HepG2 (cell line): ENCODE measurements around the gene ABCC3. TPM values are rescaled to one million over a fixed set of nuclear protein-coding genes. Genes with fewer than 3 reads are reported as not detected.
A peak's percentile ranks its signal among the peaks of the same experiment; 100 is the strongest.

ENCODE experiments used
- DPF2 ChIP-seq: sonication (generic); formaldehyde crosslinking; IDR thresholded peaks from 2 replicates; pipeline ENCODE4 v1.4.0; 2020; ENCODE audit warnings: mild to moderate bottlenecking, low read depth, missing genetic modification reagents, borderline replicate concordance
- GABPB1 ChIP-seq: IDR thresholded peaks from 2 replicates; pipeline ENCODE4 v1.6.1; 2016; ENCODE audit warnings: mild to moderate bottlenecking, missing genetic modification reagents, moderate library complexity, missing compliant biosample characterization
- MAFF ChIP-seq: IDR thresholded peaks from 2 replicates; pipeline ENCODE4 v1.6.1; 2011; ENCODE audit warnings: low read depth, low read length, improper control_type of control experiment
- MEIS1 ChIP-seq: sonication (generic); formaldehyde crosslinking; IDR thresholded peaks from 2 replicates; pipeline ENCODE4 v1.9.0; 2021; ENCODE audit warnings: mild to moderate bottlenecking, missing genetic modification reagents, moderate library complexity, borderline replicate concordance
- SSRP1 ChIP-seq: IDR thresholded peaks from 2 replicates; pipeline ENCODE4 v1.6.1; 2016; ENCODE audit warnings: control low read depth
- TEAD3 ChIP-seq: optimal IDR thresholded peaks from 2 replicates; pipeline ENCODE3; 2016; ENCODE audit warnings: borderline replicate concordance
- TMF1 ChIP-seq: sonication (generic); formaldehyde crosslinking; IDR thresholded peaks from 2 replicates; pipeline ENCODE4 v1.8.1; 2022; ENCODE audit warnings: low read depth, missing genetic modification reagents
- ZBTB38 ChIP-seq: sonication (generic); formaldehyde crosslinking; IDR thresholded peaks from 2 replicates; pipeline ENCODE4 v1.5.1; 2020; ENCODE audit warnings: mild to moderate bottlenecking, missing genetic modification reagents
- ZBTB40 ChIP-seq, 2 experiments: fragments of 450-650 bp in 1 of 2; sonication (generic) in 1 of 2; formaldehyde crosslinking in 1 of 2; IDR thresholded peaks; 2 replicates each; pipeline versions ENCODE4 v1.6.1 to v1.8.0; 2016 to 2022; ENCODE audit warnings: antibody characterized with exemption in 1 of 2, mild to moderate bottlenecking in 1 of 2, missing genetic modification reagents in 1 of 2
- ZFP36L1 ChIP-seq: sonication (generic); formaldehyde crosslinking; IDR thresholded peaks from 2 replicates; pipeline ENCODE4 v1.8.0; 2022; ENCODE audit warnings: mild to moderate bottlenecking, missing genetic modification reagents, moderate library complexity
- ZFP36L2 ChIP-seq: sonication (generic); formaldehyde crosslinking; IDR thresholded peaks from 2 replicates; pipeline ENCODE4 v1.4.0; 2020; ENCODE audit warnings: missing genetic modification reagents
- ZNF10 ChIP-seq: sonication (generic); formaldehyde crosslinking; IDR thresholded peaks from 2 replicates; pipeline ENCODE4 v1.4.0; 2020; ENCODE audit warnings: mild to moderate bottlenecking, low read depth, missing genetic modification reagents, borderline replicate concordance
- ZNF17 ChIP-seq: sonication (generic); formaldehyde crosslinking; IDR thresholded peaks from 2 replicates; pipeline ENCODE4 v1.5.0; 2020; ENCODE audit warnings: mild to moderate bottlenecking, missing genetic modification reagents
- ZNF737 ChIP-seq: sonication (generic); formaldehyde crosslinking; IDR thresholded peaks from 2 replicates; pipeline ENCODE4 v1.5.0; 2020; ENCODE audit warnings: missing genetic modification reagents, mild to moderate bottlenecking, borderline replicate concordance
- ZNF746 ChIP-seq: sonication (generic); formaldehyde crosslinking; IDR thresholded peaks from 2 replicates; pipeline ENCODE4 v1.8.0; 2022; ENCODE audit warnings: mild to moderate bottlenecking, missing genetic modification reagents
- ZNF780A ChIP-seq: sonication (generic); formaldehyde crosslinking; IDR thresholded peaks from 2 replicates; pipeline ENCODE4 v1.8.0; 2022; ENCODE audit warnings: mild to moderate bottlenecking, missing genetic modification reagents, moderate library complexity
- ZSCAN30 ChIP-seq: sonication (generic); formaldehyde crosslinking; IDR thresholded peaks from 2 replicates; pipeline ENCODE4 v1.5.0; 2020; ENCODE audit warnings: mild to moderate bottlenecking, missing genetic modification reagents
- ZZZ3 ChIP-seq: sonication (generic); formaldehyde crosslinking; IDR thresholded peaks from 2 replicates; pipeline ENCODE4 v1.4.0; 2020; ENCODE audit warnings: missing genetic modification reagents, mild to moderate bottlenecking, borderline replicate concordance
- polyA plus RNA-seq, 8 experiments: library from polyadenylated mRNA; depleted of rRNA in 3 of 8; stranded (reverse) in 7 of 8; unstranded in 1 of 8; fragments of >200 nt; fragmentation: Illumina TruSeq in 4 of 8; extraction: Trizol in 4 of 8; gene quantifications; 2 replicates each; pipeline versions ENCODE4 v1.2.1 to v1.2.3, GENCODE V29; 2011 to 2016; ENCODE audit warnings: low read depth in 4 of 8, missing spikeins in 1 of 8, mixed read lengths in 1 of 8; ENCODE audit not compliant: insufficient read depth in 1 of 8
- total RNA-seq, 5 experiments: library from RNA; depleted of rRNA; stranded (reverse); fragments of >200 nt; fragmentation: Illumina TruSeq; extraction: Trizol; gene quantifications; 2 replicates each; pipeline ENCODE4 v1.2.3, GENCODE V29; 2016; ENCODE audit warnings: low read depth in 1 of 5
- TF ChIP-seq, protein P1 (sequence below): sonication (generic); formaldehyde crosslinking; IDR thresholded peaks from 2 replicates; pipeline ENCODE4 v1.8.1; 2023; ENCODE audit warnings: mild to moderate bottlenecking, missing genetic modification reagents, borderline replicate concordance
- TF ChIP-seq, protein P2 (sequence below): sonication (generic); formaldehyde crosslinking; IDR thresholded peaks from 2 replicates; pipeline ENCODE4 v1.8.0; 2022; ENCODE audit warnings: missing genetic modification reagents, mild to moderate bottlenecking, borderline replicate concordance

Gene ABCC3
- total and polyA plus RNA-seq, 2 of the 13 experiments (the other 11 are each of a cell fraction or from before 2014, with no cell fraction given), result 25.2 to 50.7 TPM

GRCh38 chr17:50635982-50636803 lies 1.5 kb downstream of the ABCC3 start (continued):
- no peak for TF ChIP-seq ZBTB40 (IDR thresholded peaks at IDR 0.05)
- TF ChIP-seq ZBTB40 (CRISPR knock-in tag; IDR thresholded peaks at IDR 0.05), result no peak
- no peak for TF ChIP-seq ZNF10 (CRISPR knock-in tag)
- TF ChIP-seq, protein P1, sequence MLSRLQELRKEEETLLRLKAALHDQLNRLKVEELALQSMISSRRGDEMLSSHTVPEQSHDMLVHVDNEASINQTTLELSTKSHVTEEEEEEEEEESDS (CRISPR knock-in tag), result no peak
- no peak; the same call in 1 of the 2 replicates for TF ChIP-seq ZFP36L1 (CRISPR knock-in tag)
- TF ChIP-seq ZNF17, result no peak
- TF ChIP-seq DPF2 (CRISPR knock-in tag), result peak; percentile 18
- no peak; the same call in 1 of the 2 replicates for TF ChIP-seq GABPB1
- TF ChIP-seq ZBTB38 (CRISPR knock-in tag), result peak; percentile 11; the same call in 1 of the 2 replicates
- no peak for TF ChIP-seq ZFP36L2 (CRISPR knock-in tag)
- TF ChIP-seq TMF1 (CRISPR knock-in tag), result no peak
- TF ChIP-seq ZNF746 (CRISPR knock-in tag), result peak; percentile 44; the same call in 1 of the 2 replicates
- TF ChIP-seq ZZZ3, result no peak
- no peak for TF ChIP-seq MAFF
- TF ChIP-seq ZNF737 (CRISPR knock-in tag), result no peak
- TF ChIP-seq SSRP1, result 0 out of 2 replicates have a peak, but pooled peaks have one; percentile 43
- TF ChIP-seq MEIS1, result no peak
- TF ChIP-seq ZNF780A (CRISPR knock-in tag), result no peak
- peak; percentile 70 for TF ChIP-seq TEAD3
- no peak for TF ChIP-seq ZSCAN30 (CRISPR knock-in tag)
- TF ChIP-seq, protein P2, sequence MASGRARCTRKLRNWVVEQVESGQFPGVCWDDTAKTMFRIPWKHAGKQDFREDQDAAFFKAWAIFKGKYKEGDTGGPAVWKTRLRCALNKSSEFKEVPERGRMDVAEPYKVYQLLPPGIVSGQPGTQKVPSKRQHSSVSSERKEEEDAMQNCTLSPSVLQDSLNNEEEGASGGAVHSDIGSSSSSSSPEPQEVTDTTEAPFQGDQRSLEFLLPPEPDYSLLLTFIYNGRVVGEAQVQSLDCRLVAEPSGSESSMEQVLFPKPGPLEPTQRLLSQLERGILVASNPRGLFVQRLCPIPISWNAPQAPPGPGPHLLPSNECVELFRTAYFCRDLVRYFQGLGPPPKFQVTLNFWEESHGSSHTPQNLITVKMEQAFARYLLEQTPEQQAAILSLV (CRISPR knock-in tag), result no peak
